SU-DHL-6 (cell line): ENCODE data around the gene ATP13A5.

Experiments
- H2AFZ ChIP-seq: fragments of 200-600 bp; sonication (generic); 2 replicates; pipeline ENCODE4 v1.6.1; 2014; ENCODE audit warnings: low read depth, mild to moderate bottlenecking, moderate library complexity, mixed read lengths, antibody characterized with exemption, low read length; ENCODE audit not compliant: severe bottlenecking
- H3F3A ChIP-seq: fragments of 200-600 bp; shearing (Covaris generic); 2 replicates; pipeline ENCODE4 v1.6.0; 2016; ENCODE audit warnings: antibody characterized with exemption, mild to moderate bottlenecking; ENCODE audit not compliant: insufficient read depth
- H3K27ac ChIP-seq: fragments of 200-600 bp; sonication (generic); 2 replicates; pipeline ENCODE4 v1.5.1; 2016; ENCODE audit warnings: low read depth, mild to moderate bottlenecking, low read length, moderate library complexity, mixed read lengths
- H3K27me3 ChIP-seq: fragments of 200-600 bp; sonication (generic), shearing (Covaris generic); 2 replicates; pipeline ENCODE4 v1.6.0; 2014; ENCODE audit warnings: mild to moderate bottlenecking, low read length
- H3K36me3 ChIP-seq: fragments of 200-600 bp; sonication (generic); 2 replicates; pipeline ENCODE4 v1.6.1; 2014; ENCODE audit warnings: mild to moderate bottlenecking, low read length, mixed read lengths
- H3K4me2 ChIP-seq: fragments of 300-600, 200-600 bp; shearing (Covaris generic), sonication (generic); 2 replicates; pipeline ENCODE4 v1.6.0; 2014; ENCODE audit warnings: low read length, low read depth, mild to moderate bottlenecking; ENCODE audit not compliant: poor library complexity, severe bottlenecking
- H3K4me3 ChIP-seq: fragments of 200-600 bp; sonication (generic); 2 replicates; pipeline ENCODE4 v1.5.1; 2014; ENCODE audit warnings: antibody characterized with exemption, low read length, mild to moderate bottlenecking, mixed read lengths; ENCODE audit not compliant: insufficient read depth, poor library complexity, severe bottlenecking
- H3K79me2 ChIP-seq: fragments of 200-600 bp; sonication (generic); 2 replicates; pipeline ENCODE4 v1.6.1; 2014; ENCODE audit warnings: mild to moderate bottlenecking, low read length, moderate library complexity; ENCODE audit not compliant: insufficient read depth
- H3K9ac ChIP-seq: fragments of 200-600 bp; sonication (generic); 2 replicates; pipeline ENCODE4 v1.7.0; 2014; ENCODE audit warnings: mild to moderate bottlenecking, low read length
- H3K9me2 ChIP-seq: fragments of 200-600 bp; sonication (generic); replicated peaks from 2 replicates; pipeline ENCODE4 v1.6.1; 2014; ENCODE audit warnings: low read length; ENCODE audit not compliant: insufficient read depth
- H3K9me3 ChIP-seq: fragments of 200-600 bp; sonication (generic); 2 replicates; pipeline ENCODE4 v1.6.1; 2014; ENCODE audit warnings: low read length, mixed read lengths; ENCODE audit not compliant: insufficient read depth
- H4K20me1 ChIP-seq: fragments of 200-600 bp; sonication (generic); 2 replicates; pipeline ENCODE4 v1.6.1; 2014; ENCODE audit warnings: low read depth, mild to moderate bottlenecking, antibody characterized with exemption, low read length, moderate library complexity, mixed read lengths
- CTCF ChIP-seq: fragments of 200-600 bp; sonication (generic); IDR thresholded peaks from one replicate; pipeline ENCODE4 v1.5.1; 2017; ENCODE audit warnings: antibody characterized with exemption, mild to moderate bottlenecking, low read length, moderate library complexity; ENCODE audit not compliant: insufficient read depth, poor library complexity, severe bottlenecking
- EZH2phosphoT487 ChIP-seq: fragments of 200-600 bp; sonication (generic), shearing (Covaris generic); conservative IDR thresholded peaks from 2 replicates; pipeline ENCODE4 v1.6.1; 2018; ENCODE audit warnings: mild to moderate bottlenecking, antibody characterized with exemption, low read length, moderate library complexity, mixed read lengths

ATP13A5 gene

GRCh38 chr3:193377591-193377990, 962 bp downstream of the ATP13A5 start:
- no peak for TF ChIP-seq EZH2phosphoT487
- no peak for TF ChIP-seq CTCF
- no peak overlapping the region for H3K27ac ChIP-seq
- H3K4me3 ChIP-seq = no peak overlapping the region
- H3K36me3 ChIP-seq = no peaks in the 10 kb centered on the region
- H3K27me3 ChIP-seq = no peaks in the 10 kb centered on the region
- no peaks in the 10 kb centered on the region for H3K9me3 ChIP-seq
- no peak overlapping the region for H3K9ac ChIP-seq
- H4K20me1 ChIP-seq = no peaks in the 10 kb centered on the region
- H3K4me2 ChIP-seq = no peak overlapping the region
- H3K9me2 ChIP-seq = no peaks in the 10 kb centered on the region
- no peak overlapping the region for H2AFZ ChIP-seq
- no peaks in the 10 kb centered on the region for H3K79me2 ChIP-seq
- no peaks in the 10 kb centered on the region for H3F3A ChIP-seq

DNA sequence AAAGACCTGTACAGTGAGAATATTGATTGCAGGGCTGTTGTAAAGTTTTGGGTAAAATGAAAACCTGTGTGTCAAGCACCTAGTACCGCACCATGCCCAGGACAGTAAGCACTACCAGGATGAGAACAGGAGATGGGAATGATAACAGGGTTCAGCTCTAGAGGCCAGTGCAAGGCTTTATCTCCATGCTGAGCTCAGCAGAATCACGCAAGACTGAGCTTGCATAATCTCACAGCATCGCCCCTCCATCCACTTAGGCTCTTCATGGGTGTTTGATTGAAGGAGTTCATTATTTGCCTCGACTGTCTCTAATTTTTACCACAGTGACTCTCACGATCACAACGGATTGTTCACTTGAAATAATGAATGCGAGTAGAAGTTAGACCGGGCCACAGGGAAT, 2.9 kb downstream of the ATP13A5 start:
- Histone ChIP-seq H3K9ac (no peak overlapping the region), H3K27ac (no peak overlapping the region), H3K36me3 (no peaks in the 10 kb centered on the region), H3K9me2 (no peaks in the 10 kb centered on the region), H2AFZ (no peak overlapping the region), H3K9me3 (no peaks in the 10 kb centered on the region), H3K4me2 (no peak overlapping the region), H3K4me3 (no peak overlapping the region), H3K27me3 (no peaks in the 10 kb centered on the region), H4K20me1 (no peaks in the 10 kb centered on the region), H3K79me2 (no peaks in the 10 kb centered on the region), H3F3A (no peaks in the 10 kb centered on the region)
- TF ChIP-seq EZH2phosphoT487 (no peak), CTCF (no peak)

GRCh38 chr3:193372783-193373182, 5.8 kb downstream of the ATP13A5 start:
- Histone ChIP-seq H3K9me2 (no peaks in the 10 kb centered on the region), H3K4me3 (no peak overlapping the region), H3K79me2 (no peaks in the 10 kb centered on the region), H3K27me3 (no peaks in the 10 kb centered on the region), H3K27ac (no peak overlapping the region), H3K4me2 (no peak overlapping the region), H3K36me3 (no peaks in the 10 kb centered on the region), H3K9me3 (no peaks in the 10 kb centered on the region), H3F3A (no peaks in the 10 kb centered on the region), H2AFZ (no peak overlapping the region), H3K9ac (no peak overlapping the region), H4K20me1 (no peaks in the 10 kb centered on the region)
- TF ChIP-seq CTCF (no peak), EZH2phosphoT487 (no peak)
